Transverse colon (tissue), 4 donors: ENCODE data around the gene TEX55.

Experiments
- EP300 ChIP-seq: sonication (generic); formaldehyde crosslinking; IDR thresholded peaks from one replicate; pipeline ENCODE4 v1.6.1; 2017; ENCODE audit warnings: antibody characterized with exemption, low read depth
- POLR2A ChIP-seq: fragments of 450-650 bp; IDR thresholded peaks from one replicate; pipeline ENCODE4 v1.6.1; 2016; ENCODE audit warnings: antibody characterized with exemption, mild to moderate bottlenecking, moderate library complexity
- POLR2AphosphoS5 ChIP-seq, 3 donors: sonication (generic); formaldehyde crosslinking; IDR thresholded peaks; one replicate each; pipeline ENCODE4 v1.6.1; 2016; ENCODE audit warnings: antibody characterized with exemption in 3 of 3
- TF ChIP-seq, protein P1 (sequence below), 5 experiments: fragments of 200-600 bp in 3 of 5; fragments of 450-650 bp in 2 of 5; sonication (generic) in 3 of 5; IDR thresholded peaks; 1 replicate in 2 of 5; 2 replicates in 3 of 5; pipeline ENCODE4 v1.5.1; 2016 to 2017; ENCODE audit warnings: antibody characterized with exemption in 5 of 5, inconsistent platforms in 3 of 5, mild to moderate bottlenecking in 2 of 5, moderate library complexity in 1 of 5

DNA sequence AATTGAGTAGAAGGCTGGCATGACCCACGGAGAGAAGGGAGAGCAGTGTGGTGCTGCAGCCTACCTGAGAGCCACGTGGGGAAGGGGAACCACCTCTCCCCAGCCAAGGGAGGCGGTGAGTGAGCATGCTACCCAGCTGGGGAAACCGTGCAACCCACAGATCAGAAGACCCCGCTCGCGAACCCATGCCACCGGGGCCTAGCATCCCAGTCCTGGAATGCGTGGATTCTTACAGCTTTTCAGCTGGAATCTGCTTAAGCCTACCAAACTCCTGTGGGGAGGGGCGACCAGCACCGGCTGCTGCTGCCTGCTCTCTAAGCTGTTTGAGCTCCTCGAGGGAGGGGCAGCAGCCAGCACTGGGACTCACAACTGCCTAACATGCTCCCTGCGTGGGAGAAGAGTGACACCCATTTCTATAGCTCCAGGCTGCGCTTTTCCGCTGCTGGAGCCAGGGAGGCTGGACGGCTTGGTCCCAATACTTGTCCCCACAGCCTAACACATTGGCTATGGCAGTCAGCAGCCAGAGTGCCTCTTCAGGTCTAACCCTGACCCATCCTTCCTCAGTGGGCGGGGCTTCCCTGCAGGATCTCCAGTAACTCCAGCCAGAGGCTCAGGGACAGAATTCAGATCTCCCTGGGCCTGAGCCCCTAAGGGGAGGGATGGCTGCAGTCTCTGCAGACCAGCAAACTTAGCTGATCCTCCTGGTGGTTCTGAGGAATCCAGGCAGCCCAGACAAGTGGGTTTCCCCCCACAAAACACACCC, 20.0 kb upstream of the TEX55 start:
- TF ChIP-seq, protein P1, sequence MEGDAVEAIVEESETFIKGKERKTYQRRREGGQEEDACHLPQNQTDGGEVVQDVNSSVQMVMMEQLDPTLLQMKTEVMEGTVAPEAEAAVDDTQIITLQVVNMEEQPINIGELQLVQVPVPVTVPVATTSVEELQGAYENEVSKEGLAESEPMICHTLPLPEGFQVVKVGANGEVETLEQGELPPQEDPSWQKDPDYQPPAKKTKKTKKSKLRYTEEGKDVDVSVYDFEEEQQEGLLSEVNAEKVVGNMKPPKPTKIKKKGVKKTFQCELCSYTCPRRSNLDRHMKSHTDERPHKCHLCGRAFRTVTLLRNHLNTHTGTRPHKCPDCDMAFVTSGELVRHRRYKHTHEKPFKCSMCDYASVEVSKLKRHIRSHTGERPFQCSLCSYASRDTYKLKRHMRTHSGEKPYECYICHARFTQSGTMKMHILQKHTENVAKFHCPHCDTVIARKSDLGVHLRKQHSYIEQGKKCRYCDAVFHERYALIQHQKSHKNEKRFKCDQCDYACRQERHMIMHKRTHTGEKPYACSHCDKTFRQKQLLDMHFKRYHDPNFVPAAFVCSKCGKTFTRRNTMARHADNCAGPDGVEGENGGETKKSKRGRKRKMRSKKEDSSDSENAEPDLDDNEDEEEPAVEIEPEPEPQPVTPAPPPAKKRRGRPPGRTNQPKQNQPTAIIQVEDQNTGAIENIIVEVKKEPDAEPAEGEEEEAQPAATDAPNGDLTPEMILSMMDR (IDR thresholded peaks at IDR 0.05): no peak
- TF ChIP-seq EP300 (no peak), POLR2A (no peak), POLR2AphosphoS5 (IDR thresholded peaks at IDR 0.05) (no peak)
